HG02870 (cell line): ENCODE results near the gene TMEM150C.
"Not testable (repeated sequence)": the region's sequence is repeated elsewhere in the genome, so short reads cannot be mapped to it uniquely, and the experiment has no call there.

Experiments used
- ATAC-seq: cut with Tn5 transposase; IDR thresholded peaks from one replicate; pipeline ENCODE4 v1.9.1; 2021; ENCODE audit warnings: mild to moderate bottlenecking, moderate library complexity; ENCODE audit not compliant: unreplicated experiment

Gene TMEM150C

DNA sequence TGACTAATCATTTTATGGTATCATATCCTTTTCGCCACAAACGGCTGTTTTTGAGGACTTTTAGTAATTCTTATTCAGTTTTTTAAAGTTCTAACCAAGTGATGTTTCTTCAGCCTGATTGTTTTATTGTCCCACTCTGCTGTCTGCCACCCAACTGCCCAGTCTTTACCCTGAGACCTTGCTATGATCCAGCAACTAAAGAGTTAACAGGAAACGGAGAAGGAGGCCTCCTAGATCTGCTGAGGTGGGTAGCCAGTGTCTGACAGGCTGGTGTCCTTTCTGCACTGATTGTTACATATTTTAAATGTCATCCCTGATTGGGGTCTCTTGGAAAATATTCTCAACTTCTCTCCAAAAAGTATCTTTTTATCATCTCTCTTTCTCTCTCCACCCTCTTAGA, 7.9 kb upstream of the TMEM150C start:
- ATAC-seq: no peak

DNA sequence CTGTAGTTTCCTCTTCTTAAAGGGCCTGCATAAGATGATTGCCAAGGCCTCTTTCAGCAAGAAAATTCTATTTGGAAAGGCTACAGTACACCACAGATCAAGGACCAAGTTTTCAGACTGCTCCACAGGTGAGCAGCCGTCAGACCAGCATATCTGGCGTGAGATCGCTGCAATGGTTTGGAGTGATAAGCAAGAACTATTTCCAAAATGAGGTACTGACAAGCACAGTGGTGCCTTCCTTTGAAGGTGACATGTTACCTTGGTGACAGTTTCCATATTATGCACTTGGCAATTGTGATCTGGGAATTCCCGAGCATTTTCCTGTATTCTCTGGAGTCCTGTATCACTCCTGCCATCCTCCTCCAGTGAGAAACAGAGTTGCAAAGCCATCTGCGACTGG, 7.3 kb upstream of the TMEM150C start:
- no peak for ATAC-seq

DNA sequence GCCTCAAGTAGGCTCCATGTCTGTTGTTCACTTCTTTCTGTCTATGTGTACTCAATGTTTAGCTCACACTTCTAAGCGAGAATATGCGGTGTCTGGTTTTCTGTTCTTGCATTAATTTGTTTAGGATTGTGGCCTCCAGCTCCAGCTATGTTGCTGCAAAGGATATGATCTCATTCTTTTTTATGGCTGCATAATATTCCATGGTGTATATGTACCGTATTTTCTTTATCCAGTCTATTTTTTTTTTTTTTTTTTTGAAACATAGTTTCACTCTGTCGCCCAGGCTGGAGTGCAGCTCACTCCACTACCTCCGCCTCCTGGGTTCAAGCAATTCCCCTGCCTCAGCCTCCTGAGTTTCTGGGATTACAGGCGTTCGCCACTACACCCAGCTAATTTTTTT, 5.7 kb upstream of the TMEM150C start:
- no peak for ATAC-seq

DNA sequence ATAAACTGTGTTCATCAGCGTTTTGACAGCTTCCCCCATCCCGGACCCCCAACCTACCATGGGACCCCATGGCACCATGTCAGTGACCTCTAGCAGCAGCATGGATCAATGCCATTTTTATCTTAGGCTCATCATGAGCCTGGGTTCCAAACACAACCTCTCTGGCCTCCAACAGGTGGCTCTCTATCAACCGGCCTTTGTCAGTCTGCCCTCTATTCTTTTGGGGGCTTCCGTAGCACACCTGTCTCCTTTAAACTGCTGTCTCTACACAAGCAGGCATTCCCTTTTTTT, 721 bp upstream of the TMEM150C start:
- no peak for ATAC-seq

DNA sequence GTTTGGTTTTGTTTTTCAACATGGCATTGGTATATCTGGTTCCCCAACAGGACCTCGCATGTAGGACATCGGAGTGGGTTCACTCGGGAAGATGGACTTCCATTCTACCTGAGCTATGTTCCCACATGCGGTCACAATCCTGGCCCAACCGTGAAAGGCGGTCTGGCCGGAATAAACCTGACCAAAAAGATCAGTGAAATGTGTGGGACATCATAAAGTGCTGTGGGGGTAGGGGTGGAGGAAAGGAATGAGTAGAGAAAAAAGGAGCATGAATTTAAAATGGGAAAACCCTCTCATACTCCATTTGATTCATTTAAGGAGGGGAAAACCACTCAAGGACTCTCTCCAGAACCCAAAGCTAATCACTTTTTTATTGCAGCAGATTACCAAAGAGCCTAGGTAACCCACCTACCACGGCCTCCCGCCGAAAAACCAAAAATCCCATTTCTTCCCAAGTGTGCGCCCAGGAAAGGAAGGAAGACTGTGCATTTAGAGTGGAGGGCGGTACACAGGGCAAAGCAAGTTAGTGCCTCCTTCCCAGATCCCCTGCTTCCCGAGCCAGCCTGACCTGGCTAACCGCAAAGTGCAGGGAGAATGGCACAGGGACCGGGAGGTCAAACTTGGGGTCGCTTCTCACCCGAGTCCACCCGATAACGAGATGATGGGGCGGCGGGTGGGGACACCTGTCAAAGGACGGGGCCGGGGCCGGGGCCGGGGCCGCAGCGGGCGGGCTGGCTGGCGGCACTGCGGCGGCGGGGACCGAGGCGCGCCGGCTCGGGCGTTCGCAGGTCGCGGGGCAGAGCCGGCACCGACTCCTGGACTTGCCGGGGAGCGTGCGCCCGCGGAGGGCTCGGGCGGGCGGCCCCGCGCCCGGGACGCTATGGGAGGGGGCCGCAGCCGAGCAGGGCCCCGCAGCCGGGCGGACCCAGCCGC, 669 bp downstream of the TMEM150C start:
- no peak for ATAC-seq

DNA sequence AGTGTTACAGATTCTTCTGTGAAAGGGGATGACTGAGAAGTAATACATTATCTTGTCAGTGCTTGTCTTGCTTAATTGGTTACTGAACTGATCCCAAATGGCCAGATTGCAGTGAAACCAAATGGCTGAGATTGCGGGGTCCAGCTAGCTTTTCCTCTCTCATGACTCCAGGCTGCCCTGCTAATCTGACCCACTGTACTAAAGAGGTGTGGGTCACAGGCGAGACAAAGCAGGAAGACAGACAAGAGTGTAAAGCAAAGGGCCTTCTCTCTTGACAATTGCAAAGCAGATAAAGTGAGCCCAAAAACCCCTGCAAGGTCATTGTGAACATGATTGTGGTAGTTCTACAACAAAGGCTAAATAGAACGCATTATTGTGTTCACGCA, 2.1 kb downstream of the TMEM150C start:
- ATAC-seq: no peak

DNA sequence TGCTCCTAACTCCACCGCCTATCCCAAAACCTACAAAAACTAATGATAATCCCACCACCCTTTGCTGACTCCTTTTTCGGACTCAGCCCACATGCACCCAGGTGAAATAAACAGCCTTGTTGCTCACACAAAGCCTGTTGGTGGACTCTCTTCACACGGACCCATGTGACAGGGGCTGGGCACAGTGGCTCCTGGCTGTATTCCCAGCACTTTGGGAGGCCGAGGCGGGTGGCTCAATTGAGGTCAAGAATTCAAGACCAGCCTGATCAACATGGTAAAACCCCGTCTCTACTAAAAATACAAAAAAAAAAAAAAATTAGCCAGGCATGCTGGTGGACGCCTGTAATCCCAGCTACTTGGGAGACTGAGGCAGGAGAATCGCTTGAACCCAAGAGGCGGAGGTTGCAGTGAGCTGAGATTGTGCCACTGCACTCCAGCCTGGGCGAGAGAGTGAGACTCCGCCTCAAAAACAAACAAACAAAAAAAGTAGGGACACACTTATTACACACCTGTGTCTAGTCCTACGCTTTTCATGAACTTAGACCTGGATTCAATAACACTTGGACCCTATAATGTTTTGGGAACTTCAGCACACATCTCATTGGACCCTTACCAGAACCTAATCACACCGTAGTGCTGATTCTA, 2.6 kb downstream of the TMEM150C start:
- not testable (repeated sequence) for ATAC-seq

DNA sequence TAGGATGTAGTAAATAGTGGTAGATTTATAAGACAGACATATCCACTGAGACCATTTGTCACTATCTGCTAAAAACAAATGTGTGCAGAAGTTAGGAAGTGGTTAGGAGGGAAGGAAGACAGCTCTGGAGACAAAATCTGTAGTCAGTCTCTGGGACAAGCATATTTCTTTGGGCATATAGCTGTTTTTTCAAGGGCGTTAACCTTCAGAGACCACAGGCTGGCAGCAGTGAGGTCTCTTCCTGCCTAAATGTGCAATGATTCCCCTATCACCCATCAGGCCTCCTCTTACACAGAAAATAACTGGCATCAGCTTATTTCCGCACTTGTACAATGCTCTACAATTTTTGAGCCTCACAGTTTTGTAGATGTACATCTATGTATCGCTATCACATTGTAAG, 6.5 kb downstream of the TMEM150C start:
- ATAC-seq: no peak

DNA sequence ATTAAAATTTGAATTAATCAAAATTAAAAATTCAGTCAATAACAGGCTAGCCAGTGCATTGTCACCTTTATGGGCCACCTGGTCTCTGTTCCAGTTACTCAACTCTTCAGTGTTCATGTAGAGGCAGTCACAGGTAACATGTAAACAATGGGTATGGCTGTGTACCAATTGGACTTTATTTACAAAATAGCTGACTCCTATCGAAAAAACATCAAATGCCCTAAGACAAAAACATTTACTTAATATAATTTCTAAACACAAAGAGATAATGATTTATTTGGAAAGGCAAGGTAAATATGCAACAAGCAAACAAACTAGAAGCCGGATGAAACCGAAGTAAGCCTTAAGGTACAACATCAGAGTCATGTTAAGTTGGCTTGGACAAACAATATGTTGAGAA, 8.8 kb downstream of the TMEM150C start:
- no peak for ATAC-seq

DNA sequence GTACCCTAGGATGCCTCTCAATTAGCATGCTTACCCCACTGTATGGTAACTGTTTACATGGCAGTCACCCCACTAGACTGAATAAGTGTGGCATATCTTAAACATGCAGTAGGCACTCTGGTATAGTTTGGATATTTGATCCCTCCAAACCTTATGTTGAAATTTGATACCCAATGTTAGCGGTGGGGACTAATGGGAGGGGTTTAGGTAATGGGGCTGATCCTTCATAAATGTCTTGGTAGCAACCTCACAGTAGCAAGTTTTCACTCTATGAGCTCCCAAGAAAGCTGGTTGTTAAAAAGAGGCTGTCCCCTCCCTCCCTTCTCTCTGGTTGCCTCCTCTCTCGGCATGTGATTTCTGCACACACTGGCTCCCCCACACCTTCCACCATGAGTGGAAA, 10.1 kb downstream of the TMEM150C start:
- no peak for ATAC-seq

DNA sequence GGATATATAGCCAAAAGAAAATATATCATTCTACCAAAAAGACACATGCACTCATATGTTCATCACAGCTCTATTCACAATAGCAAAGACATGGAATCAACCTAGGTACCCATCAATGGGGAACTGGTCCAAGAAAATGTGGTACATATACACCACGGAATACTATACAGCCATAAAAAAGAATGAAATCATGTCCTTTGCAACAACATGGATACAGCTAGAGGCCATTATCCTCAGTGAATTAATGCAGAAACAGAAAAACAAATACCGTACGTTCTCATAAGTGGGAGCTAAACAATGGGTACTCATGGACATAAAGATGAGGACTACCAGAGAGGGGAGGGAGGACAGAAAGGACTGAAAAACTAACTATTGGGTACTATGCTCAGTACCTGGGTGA, 13.9 kb downstream of the TMEM150C start:
- not testable (repeated sequence) for ATAC-seq

DNA sequence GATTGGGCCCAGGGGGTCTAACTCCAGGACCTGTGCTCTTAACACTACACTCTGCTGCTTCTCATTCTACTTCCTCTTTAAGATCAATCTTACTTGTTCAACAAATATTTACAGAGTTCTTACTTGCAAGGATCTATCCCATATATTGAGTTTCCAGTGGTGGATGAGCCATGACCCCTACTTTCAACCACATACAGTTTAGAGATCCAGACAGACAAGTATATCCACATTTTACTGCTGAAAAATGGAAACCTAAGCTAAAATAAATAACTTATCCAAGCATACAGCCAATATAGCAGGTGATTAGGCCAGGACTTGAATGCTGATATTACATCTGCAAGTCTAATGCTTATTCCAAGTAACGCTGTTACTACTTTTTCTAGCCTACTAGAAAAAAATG, 18.7 kb downstream of the TMEM150C start:
- ATAC-seq: no peak

DNA sequence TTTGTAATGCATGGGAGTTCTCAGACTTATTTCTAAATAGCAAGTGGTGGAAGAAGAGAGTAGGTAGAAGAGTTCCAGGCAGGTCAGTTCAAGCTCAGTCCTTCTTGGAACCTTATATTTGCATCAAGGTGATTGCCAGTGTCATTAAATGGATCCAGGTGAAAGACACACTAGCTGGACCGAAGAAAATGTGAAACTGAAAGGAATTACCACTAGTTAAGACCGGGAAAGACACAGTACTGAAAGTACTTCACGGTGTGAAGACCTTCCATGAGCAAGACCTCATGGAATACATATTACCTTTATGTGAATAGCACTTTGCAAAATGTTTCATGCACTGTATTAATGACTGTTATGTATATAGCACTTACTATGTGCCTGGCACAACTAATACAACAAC, 19.1 kb downstream of the TMEM150C start:
- no peak for ATAC-seq

DNA sequence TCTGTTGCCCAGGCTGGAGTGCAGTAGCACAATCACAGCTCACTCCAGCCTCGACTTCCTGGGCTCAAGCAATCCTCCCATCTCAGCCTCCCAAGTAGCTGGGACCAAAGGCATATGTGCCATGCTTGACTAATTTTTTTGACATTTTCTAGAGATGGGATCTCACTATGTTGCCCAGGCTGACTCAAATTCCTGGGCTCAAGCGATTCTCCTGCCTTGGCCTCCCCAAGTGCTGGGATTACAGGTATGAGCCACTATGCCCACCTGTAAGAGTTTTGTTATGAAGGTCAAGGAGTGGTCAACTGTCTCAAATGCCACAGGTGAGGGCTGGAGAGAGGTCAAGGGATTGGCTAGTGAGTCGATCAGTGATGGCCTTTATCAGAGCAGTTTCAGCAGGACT, 32.5 kb downstream of the TMEM150C start:
- ATAC-seq: no peak

DNA sequence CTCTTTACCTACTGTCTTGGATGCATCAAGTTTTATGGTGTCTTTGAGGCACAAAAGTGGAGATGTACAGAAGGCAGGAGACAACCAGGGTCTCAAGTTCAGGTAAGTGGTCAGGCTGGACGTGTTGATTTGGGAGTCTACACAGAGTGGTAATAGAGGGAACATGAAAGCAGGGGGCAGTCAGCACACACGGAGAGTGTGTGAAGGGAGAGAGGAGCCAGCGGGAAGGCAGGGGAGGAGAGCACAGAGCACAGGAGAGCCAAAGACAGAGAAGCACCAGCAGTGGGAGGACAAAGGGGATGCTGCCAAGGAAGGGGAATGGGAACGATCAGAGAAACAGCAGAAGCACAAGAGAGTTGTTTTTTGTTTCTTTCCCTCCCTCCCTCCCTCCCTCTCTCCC, 32.9 kb downstream of the TMEM150C start:
- no peak for ATAC-seq

DNA sequence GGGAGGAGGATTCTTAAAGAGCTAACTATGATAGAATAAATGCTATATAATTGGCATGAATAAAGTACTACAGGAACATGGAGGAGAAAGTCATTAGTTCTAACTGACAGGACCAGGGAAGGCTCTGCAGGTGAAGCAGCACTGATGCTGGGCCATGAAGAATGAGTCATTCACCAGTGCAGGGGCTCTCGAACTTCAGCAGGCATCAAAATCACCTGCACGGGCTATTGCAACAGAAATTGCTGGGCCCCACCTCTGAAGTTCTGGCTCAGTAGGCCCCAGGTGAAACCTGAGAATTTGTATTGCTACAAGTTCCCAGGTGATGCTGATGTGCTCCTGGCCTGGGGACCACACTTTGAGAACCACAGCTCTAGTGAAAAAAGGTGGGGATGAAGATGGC, 33.7 kb downstream of the TMEM150C start:
- no peak for ATAC-seq

DNA sequence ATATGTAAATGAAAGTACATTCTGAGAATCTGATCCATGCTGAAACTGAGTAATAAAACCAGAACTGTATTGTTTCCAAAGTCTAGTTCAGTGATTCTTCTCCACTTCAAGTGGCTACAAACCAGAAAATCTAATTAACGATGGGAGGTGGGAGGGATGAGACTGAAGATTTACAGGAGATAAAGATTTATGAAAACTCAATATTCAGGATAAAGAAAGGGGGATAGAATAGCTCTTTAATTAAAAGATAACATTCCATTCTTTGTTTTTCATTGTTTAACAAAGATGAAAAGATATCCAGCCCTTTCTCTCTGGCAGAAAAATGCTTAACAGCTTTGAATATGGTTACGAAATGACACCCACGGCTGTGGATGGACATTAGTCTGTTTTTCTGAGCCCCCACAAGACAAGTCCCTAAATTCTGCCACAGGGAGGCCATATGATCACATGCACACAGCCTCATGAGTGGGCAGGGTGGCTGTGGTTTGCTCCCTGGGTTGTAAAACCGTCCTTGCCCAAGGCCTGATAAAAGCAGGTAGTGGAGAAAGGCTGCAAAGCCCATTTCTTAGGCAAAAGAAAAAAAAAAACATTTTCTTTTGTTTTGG, 36.4 kb downstream of the TMEM150C start:
- no peak for ATAC-seq

DNA sequence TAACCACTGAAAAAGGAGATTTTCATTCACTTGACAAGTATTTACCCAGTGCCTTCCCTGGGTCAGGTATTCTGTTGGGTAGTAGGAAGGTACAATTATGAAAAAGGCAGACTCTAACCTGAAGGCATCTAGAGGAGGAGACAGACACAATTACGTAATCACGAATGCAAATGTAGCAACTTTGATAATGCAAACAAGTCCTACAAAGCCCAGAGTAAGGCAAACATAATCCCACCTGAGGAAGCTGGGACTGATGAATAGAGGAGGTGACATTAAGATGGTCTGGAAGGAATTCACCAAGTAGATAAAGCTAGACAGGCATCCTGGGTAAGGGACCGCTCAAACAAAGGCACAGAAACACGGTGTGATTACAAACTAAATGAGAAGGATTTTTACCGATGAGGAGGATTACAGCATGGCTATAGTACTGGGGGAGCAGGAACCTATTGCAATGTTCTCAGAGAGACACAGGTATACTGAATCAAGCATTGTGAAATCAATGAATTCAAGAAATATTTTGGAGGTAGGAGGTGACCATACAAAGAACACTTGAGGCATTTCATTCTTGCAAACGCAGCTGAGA, 37.1 kb downstream of the TMEM150C start:
- no peak for ATAC-seq

DNA sequence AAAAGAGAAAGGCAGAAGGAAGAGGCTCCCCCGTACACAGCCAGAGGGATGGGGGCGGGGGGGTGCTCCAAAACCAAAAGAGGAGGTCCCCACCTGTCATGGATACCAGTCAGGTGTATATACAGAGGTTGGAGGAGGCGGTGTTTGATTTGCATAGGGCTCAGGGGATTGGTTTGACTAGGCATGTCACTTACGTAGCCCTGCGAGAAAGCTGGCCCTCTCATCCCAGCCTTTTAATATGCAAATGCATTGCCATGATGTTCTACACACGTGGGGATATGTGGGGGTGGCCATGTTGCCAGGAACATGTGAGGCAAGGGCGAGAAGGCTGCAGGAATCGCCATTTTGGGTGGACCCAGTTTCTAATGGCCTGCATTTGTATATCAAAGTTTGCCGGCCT, 38.6 kb downstream of the TMEM150C start:
- ATAC-seq: no peak

DNA sequence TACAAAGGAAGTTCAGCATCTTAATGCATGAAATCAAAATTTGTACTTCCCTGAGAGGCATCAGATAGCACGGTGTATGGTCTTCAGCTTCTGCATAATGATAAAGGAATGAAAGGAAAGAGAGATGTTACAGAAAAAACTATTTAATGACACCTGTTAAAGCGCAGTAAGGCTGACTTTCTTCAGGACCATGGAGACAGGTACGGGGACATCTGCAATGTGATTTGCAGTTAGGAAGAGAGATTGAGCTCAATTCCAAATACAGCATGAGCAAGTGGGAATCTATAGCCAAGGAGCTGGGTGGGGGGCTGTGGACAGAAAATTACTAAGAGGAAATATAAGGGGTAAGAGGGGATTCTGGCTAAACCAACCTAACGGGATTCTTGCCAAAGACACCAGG, 39.3 kb downstream of the TMEM150C start:
- ATAC-seq: no peak

DNA sequence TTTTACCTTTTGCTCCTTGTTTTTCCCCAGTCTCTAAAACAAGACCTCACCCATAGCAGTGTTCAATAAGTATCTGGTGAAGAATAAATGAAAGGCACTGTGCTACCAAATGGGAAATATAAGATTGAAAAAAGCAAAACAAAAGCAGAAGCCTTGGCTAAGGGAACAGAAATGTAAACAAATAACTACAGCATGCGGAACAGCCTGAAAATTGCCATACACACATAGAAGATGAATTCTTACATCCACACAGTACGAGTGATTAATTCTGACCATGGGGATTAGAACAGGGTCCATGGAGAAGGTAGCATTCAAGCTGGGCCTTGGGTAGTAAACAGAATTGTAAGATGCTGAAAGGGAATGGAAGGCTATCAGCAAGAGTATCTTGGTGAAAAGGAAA, 40.5 kb downstream of the TMEM150C start:
- ATAC-seq: no peak

DNA sequence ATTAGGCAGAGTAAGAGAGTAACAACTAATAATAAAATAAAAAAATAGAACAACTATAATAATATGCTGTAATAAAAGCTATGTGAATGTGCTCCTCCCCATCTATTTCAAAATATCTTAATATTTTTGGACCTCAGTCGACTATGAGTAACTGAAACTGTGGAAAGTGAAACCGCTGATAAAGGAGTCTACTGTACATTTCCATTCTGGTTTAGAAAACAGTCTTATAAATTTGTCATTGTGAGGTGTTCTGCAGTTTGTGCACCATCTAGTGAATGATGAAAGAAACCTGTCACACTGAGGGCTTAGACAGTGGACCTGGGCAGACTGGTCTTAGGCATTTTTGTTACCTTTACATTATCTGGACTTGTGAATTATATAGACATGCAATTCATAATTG, 42.0 kb downstream of the TMEM150C start:
- no peak for ATAC-seq
